ENCODE data around the gene LRRC4C.

- no peak for TF ChIP-seq POLR2A (IDR thresholded peaks at IDR 0.05)
- TF ChIP-seq, protein P1, sequence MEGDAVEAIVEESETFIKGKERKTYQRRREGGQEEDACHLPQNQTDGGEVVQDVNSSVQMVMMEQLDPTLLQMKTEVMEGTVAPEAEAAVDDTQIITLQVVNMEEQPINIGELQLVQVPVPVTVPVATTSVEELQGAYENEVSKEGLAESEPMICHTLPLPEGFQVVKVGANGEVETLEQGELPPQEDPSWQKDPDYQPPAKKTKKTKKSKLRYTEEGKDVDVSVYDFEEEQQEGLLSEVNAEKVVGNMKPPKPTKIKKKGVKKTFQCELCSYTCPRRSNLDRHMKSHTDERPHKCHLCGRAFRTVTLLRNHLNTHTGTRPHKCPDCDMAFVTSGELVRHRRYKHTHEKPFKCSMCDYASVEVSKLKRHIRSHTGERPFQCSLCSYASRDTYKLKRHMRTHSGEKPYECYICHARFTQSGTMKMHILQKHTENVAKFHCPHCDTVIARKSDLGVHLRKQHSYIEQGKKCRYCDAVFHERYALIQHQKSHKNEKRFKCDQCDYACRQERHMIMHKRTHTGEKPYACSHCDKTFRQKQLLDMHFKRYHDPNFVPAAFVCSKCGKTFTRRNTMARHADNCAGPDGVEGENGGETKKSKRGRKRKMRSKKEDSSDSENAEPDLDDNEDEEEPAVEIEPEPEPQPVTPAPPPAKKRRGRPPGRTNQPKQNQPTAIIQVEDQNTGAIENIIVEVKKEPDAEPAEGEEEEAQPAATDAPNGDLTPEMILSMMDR (IDR thresholded peaks at IDR 0.05) = no peak
Observed at GRCh38 chr11:40405614-40406013, 1053.8 kb downstream of the LRRC4C start.
